ENCODE data around the gene LMO2.

DNA sequence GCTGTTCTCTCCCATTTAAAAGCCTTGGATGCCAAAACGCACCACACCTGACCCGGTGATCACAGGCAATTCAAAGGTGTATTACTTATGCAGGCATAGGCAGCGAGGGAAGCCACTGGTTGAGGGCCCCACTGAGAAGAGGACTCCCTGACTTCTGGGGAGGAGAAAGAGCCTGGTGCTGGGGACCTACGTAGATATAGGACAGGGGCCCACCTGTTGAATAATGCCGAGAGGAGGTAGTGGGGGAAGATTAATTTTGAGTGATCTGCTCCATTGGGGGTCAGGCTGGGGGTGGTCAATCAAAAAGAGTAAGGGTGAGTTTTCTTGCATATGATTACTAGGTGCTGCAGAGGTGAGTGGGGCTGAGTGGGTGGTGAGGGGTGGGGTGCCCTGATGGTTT, 7.8 kb downstream of the LMO2 start:
- no peak for TF ChIP-seq CTCF (IDR thresholded peaks at IDR 0.05)
- TF ChIP-seq EZH2 (IDR thresholded peaks at IDR 0.05; ENCODE audit: borderline replicate concordance, insufficient read depth, low read depth, low read length, poor library complexity, severe bottlenecking), result no peak
